Sigmoid colon (tissue), 7 donors: ENCODE data around the gene ANKRD33B. TPM values are rescaled to one million over a fixed set of nuclear protein-coding genes. Genes with fewer than 3 reads are reported as not detected.
"Not testable (repeated sequence)": the region's sequence is repeated elsewhere in the genome, so short reads cannot be mapped to it uniquely, and the experiment has no call there.

Experiments used
- DNase-seq: peaks from one replicate; pipeline ENCODE4 v3.0.0-alpha.2; 2019
- H3K27ac ChIP-seq, 4 donors: fragments of 200-600 bp; sonication (generic); one replicate each; pipeline ENCODE4 v1.5.1; 2016 to 2019; ENCODE audit warnings: mild to moderate bottlenecking in 1 of 4
- H3K27me3 ChIP-seq, 3 donors: fragments of 200-600 bp; sonication (generic); one replicate each; pipeline ENCODE4 v1.5.1; 2019; ENCODE audit warnings: mild to moderate bottlenecking in 1 of 3
- H3K36me3 ChIP-seq, 4 donors: fragments of 200-600 bp; sonication (generic); one replicate each; pipeline ENCODE4 v1.5.1; 2016 to 2019
- H3K4me1 ChIP-seq, 4 donors: fragments of 200-600 bp; sonication (generic); one replicate each; pipeline ENCODE4 v1.5.1; 2017 to 2019
- H3K4me3 ChIP-seq, 4 donors: fragments of 200-600 bp; sonication (generic); one replicate each; pipeline ENCODE4 v1.5.1; 2017 to 2019; ENCODE audit warnings: mild to moderate bottlenecking in 2 of 4, moderate library complexity in 1 of 4
- H3K9me3 ChIP-seq, 4 donors: fragments of 200-600 bp in 3 of 4; sonication (generic) in 3 of 4; one replicate each; pipeline versions ENCODE4 v1.5.1 to v1.6.1; 2013 to 2019
- EP300 ChIP-seq, 4 donors: sonication (generic); formaldehyde crosslinking; IDR thresholded peaks; one replicate each; pipeline ENCODE4 v1.6.1; 2017; ENCODE audit warnings: antibody characterized with exemption in 4 of 4
- POLR2A ChIP-seq, 2 donors: fragments of 450-650 bp; IDR thresholded peaks; one replicate each; pipeline ENCODE4 v1.6.1; 2016; ENCODE audit warnings: antibody characterized with exemption in 2 of 2, mild to moderate bottlenecking in 2 of 2, moderate library complexity in 2 of 2
- POLR2AphosphoS5 ChIP-seq, 4 donors: sonication (generic); formaldehyde crosslinking; IDR thresholded peaks; one replicate each; pipeline ENCODE4 v1.6.1; 2017; ENCODE audit warnings: antibody characterized with exemption in 4 of 4
- WGBS, 2 donors: extraction: QIAGEN DNeasy Blood & Tissue Kit; methylation state at CpG; one replicate each; pipeline ENCODE4 v1.1.7; 2013; 5-methylcytosine and 5-hydroxymethylcytosine counted together
- intact Hi-C: fragments of 100-400 bp; cut with DNase I; formaldehyde crosslinking; loops from one replicate; pipeline ENCODE4 v1.15.1; 2023
- polyA plus RNA-seq, 3 donors: library from polyadenylated mRNA; stranded (reverse); fragments of 200-250 nt; gene quantifications; one replicate each; pipeline ENCODE4 v1.2.3, GENCODE V29; 2013
- total RNA-seq, 4 donors: library from RNA; depleted of rRNA; stranded (reverse); fragments of >200 nt; gene quantifications; one replicate each; pipeline ENCODE4 v1.1.0, GENCODE V29; 2016
- TF ChIP-seq, protein P1 (sequence below), 4 experiments: fragments of 450-650 bp in 3 of 4; fragments of 200-600 bp in 1 of 4; IDR thresholded peaks; one replicate each; pipeline ENCODE4 v1.5.1; 2016 to 2019; ENCODE audit warnings: antibody characterized with exemption in 4 of 4, mild to moderate bottlenecking in 3 of 4, moderate library complexity in 2 of 4
- donor health status: healthy with polysubstance abuse.
- donor health status: Bipolar disorder and iron deficiency.
- donor health status: healthy.

The ANKRD33B gene
- total and polyA plus RNA-seq, 7 donors, result 0.23 to 4.6 (median 2.7) TPM

GRCh38 chr5:10635257-10635866 lies 71.5 kb downstream of the ANKRD33B start:
- intact Hi-C loops, result no loop called here
- H3K9me3 ChIP-seq, result no peaks in the 10 kb centered on the region
- no peaks in the 10 kb centered on the region for H3K36me3 ChIP-seq
- H3K27ac ChIP-seq, result no peak overlapping the region
- 12 to 33% methylated on average over 10 of the region's 10 CpGs for WGBS, 2 donors
- no peak for DNase-seq
- no peak for TF ChIP-seq EP300 (IDR thresholded peaks at IDR 0.05)
- TF ChIP-seq, protein P1, sequence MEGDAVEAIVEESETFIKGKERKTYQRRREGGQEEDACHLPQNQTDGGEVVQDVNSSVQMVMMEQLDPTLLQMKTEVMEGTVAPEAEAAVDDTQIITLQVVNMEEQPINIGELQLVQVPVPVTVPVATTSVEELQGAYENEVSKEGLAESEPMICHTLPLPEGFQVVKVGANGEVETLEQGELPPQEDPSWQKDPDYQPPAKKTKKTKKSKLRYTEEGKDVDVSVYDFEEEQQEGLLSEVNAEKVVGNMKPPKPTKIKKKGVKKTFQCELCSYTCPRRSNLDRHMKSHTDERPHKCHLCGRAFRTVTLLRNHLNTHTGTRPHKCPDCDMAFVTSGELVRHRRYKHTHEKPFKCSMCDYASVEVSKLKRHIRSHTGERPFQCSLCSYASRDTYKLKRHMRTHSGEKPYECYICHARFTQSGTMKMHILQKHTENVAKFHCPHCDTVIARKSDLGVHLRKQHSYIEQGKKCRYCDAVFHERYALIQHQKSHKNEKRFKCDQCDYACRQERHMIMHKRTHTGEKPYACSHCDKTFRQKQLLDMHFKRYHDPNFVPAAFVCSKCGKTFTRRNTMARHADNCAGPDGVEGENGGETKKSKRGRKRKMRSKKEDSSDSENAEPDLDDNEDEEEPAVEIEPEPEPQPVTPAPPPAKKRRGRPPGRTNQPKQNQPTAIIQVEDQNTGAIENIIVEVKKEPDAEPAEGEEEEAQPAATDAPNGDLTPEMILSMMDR (IDR thresholded peaks at IDR 0.05), result no peak
- TF ChIP-seq POLR2AphosphoS5 (IDR thresholded peaks at IDR 0.05), result no peak
- TF ChIP-seq POLR2A (IDR thresholded peaks at IDR 0.05), result no peak
- no peaks in the 10 kb centered on the region for H3K4me1 ChIP-seq
- no peak overlapping the region for H3K4me3 ChIP-seq
- peaks cover 0 to 51% (median 0%) of the 10 kb centered on the region in 3 donors for H3K27me3 ChIP-seq

DNA sequence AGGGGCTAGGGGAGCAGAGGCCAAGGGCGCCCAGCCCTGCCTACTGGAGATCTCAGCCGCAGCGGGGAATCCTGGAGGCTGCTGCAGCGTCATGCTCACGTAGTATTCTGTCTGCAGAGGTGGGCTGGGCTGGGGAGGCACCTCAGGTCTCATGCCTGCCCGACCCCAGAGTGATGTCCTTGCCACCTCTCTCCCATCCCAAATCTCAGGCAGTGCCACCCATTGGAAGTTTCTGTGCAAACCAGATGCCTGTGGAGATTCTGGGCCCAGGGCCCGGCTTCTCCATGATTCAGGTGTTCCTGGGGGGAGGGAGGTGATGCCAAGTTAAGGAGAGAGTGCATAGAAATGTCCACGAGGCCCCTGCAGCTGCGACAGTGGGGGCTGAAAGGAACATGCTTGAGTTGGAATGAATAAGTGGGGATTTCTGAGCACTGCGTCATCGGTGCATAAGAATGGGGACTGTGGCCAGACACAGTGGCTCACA lies 72.0 kb downstream of the ANKRD33B start:
- Histone ChIP-seq H3K4me1 (no peaks in the 10 kb centered on the region), H3K27me3 (peaks cover 0 to 51% (median 0%) of the 10 kb centered on the region in 3 donors), H3K4me3 (no peak overlapping the region), H3K36me3 (no peaks in the 10 kb centered on the region), H3K27ac (no peak overlapping the region), H3K9me3 (no peaks in the 10 kb centered on the region)
- intact Hi-C loops, result no loop called here
- WGBS, 2 donors, result 69 to 75% methylated on average over 11 of the region's 11 CpGs
- no peak for DNase-seq
- no peak for TF ChIP-seq POLR2A (IDR thresholded peaks at IDR 0.05)
- no peak for TF ChIP-seq EP300 (IDR thresholded peaks at IDR 0.05)
- TF ChIP-seq, protein P1 (IDR thresholded peaks at IDR 0.05), result no peak
- no peak for TF ChIP-seq POLR2AphosphoS5 (IDR thresholded peaks at IDR 0.05)

DNA sequence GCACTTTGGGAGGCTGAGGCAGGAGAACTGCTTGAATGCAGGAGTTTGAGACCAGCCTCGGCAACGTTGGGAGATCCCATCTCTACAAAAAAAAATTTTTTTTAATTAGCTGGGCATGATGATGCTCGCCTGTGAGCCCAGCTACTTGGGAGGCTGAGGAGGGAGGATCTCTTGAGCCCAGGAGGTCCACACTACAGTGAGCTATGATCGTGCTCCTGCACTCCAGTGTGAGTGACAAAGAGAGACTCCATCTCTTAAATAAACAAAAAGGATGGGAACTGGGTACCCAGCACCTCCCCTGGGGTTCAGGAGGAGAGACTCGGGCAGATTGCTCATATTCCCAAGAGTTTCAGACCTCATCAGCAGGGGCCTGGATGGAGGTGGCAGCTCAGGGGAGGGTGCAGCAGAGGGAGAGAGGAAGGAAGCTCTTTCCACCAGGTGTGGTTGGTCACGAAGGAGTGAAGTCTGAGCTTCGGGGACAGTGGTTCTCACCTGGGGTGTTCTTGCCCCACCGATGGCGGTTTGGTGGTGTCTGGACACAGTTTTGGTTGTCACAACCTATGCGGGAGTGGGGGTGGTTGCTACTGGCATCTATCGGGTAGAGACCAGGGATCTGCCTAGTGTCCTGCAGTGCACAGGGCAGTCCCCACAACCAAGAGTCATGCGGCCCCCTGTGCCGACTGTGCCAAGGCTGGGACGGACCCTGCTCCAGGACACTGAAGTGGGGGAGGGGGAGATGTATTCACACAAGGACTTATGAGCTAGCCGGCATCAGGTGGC lies 72.7 kb downstream of the ANKRD33B start:
- no peak for DNase-seq
- Histone ChIP-seq H3K4me1 (no peaks in the 10 kb centered on the region), H3K27ac (no peak overlapping the region), H3K9me3 (no peaks in the 10 kb centered on the region), H3K36me3 (no peaks in the 10 kb centered on the region), H3K4me3 (no peak overlapping the region), H3K27me3 (peaks cover 0 to 51% (median 0%) of the 10 kb centered on the region in 3 donors)
- WGBS, 2 donors, result 82 to 90% methylated on average over 15 of the region's 15 CpGs
- no peak for TF ChIP-seq POLR2A (IDR thresholded peaks at IDR 0.05)
- TF ChIP-seq EP300 (IDR thresholded peaks at IDR 0.05), result no peak
- TF ChIP-seq, protein P1 (IDR thresholded peaks at IDR 0.05), result no peak
- no peak for TF ChIP-seq POLR2AphosphoS5 (IDR thresholded peaks at IDR 0.05)
- intact Hi-C loops, result no loop called here

DNA sequence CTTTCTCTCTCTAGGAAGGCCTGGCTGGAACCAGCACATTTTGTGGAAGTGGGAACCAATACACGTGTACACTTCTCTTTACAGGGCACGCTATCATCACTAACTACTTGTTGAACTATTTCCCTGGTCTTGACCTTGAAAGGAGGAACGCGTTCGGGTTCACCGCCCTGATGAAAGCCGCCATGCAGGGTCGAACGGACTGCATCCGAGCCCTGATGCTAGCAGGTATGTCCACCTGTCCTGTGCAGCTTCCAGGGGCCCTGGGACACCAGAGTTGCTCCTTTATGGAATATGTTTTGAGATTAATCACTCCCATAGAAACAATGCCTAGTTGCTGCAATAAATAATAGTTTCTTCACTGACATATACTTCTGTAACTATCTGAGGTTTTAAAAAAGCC lies 74.1 kb downstream of the ANKRD33B start:
- no peak for DNase-seq
- TF ChIP-seq POLR2AphosphoS5 (IDR thresholded peaks at IDR 0.05) (no peak), POLR2A (IDR thresholded peaks at IDR 0.05) (no peak)
- TF ChIP-seq, protein P1 (IDR thresholded peaks at IDR 0.05), result no peak
- no peak overlapping the region for H3K4me3 ChIP-seq
- H3K4me1 ChIP-seq, result no peaks in the 10 kb centered on the region
- 64 to 72% methylated on average over 10 of the region's 10 CpGs for WGBS, 2 donors
- no peaks in the 10 kb centered on the region for H3K9me3 ChIP-seq
- H3K27ac ChIP-seq, result no peak overlapping the region
- no peaks in the 10 kb centered on the region for H3K36me3 ChIP-seq
- intact Hi-C loops, result no loop called here
- peaks cover 0 to 37% (median 0%) of the 10 kb centered on the region in 3 donors for H3K27me3 ChIP-seq

DNA sequence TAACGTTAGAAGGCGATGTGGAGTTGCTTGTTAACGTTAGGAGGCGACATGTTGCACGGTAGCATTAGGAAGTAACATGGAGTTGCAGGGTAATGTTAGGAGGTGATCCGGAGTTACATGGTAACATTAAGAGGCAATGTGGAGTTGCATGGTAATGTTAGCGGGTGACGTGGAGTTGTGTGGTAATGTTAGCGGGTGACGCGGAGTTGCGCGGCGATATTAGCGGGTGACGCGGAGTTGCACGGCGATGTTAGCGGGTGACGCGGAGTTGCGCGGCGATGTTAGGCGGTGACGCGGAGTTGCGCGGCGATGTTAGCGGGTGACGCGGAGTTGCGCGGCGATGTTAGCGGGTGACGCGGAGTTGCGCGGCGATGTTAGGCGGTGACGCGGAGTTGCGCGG lies 74.9 kb downstream of the ANKRD33B start:
- H3K9me3 ChIP-seq, H3K4me1 ChIP-seq, H3K4me3 ChIP-seq, H3K27ac ChIP-seq, H3K36me3 ChIP-seq, intact Hi-C loops, DNase-seq: not testable (repeated sequence)
- peaks cover 0 to 32% (median 0%) of the 10 kb centered on the region in 3 donors for H3K27me3 ChIP-seq
- WGBS, 2 donors, result 95 to 96% methylated on average over 31 to 48 of the region's 48 CpGs
